HG03520 (cell line): Measurements from ENCODE around the gene COL25A1.
"Not testable (repeated sequence)": the region's sequence is repeated elsewhere in the genome, so short reads cannot be mapped to it uniquely, and the experiment has no call there.

Source experiments
- ATAC-seq: cut with Tn5 transposase; IDR thresholded peaks from one replicate; pipeline ENCODE4 v1.9.1; 2021; ENCODE audit warnings: mild to moderate bottlenecking, moderate library complexity; ENCODE audit not compliant: unreplicated experiment

The COL25A1 gene

GRCh38 chr4:108972613-108973283 lies 329.7 kb downstream of the COL25A1 start:
- no peak for ATAC-seq

GRCh38 chr4:108971473-108971872 lies 331.0 kb downstream of the COL25A1 start:
- ATAC-seq: no peak

GRCh38 chr4:108965472-108966076 lies 336.9 kb downstream of the COL25A1 start:
- ATAC-seq: no peak

GRCh38 chr4:108965016-108965415 lies 337.4 kb downstream of the COL25A1 start:
- no peak for ATAC-seq

GRCh38 chr4:108963910-108964309 lies 338.5 kb downstream of the COL25A1 start:
- no peak for ATAC-seq

- ATAC-seq: no peak
Measured at GRCh38 chr4:108959491-108959890, 343.0 kb downstream of the COL25A1 start.

GRCh38 chr4:108954880-108955279 lies 347.6 kb downstream of the COL25A1 start:
- ATAC-seq: no peak

- no peak for ATAC-seq
Measured at GRCh38 chr4:108953941-108954340, 348.5 kb downstream of the COL25A1 start.

- ATAC-seq: no peak
Measured at GRCh38 chr4:108950158-108950915, 352.1 kb downstream of the COL25A1 start.

GRCh38 chr4:108947526-108947925 lies 354.9 kb downstream of the COL25A1 start:
- no peak for ATAC-seq

- ATAC-seq: no peak
Measured at GRCh38 chr4:108946237-108946636, 356.2 kb downstream of the COL25A1 start.

GRCh38 chr4:108943976-108944591 lies 358.4 kb downstream of the COL25A1 start:
- ATAC-seq: no peak

GRCh38 chr4:108943371-108943770 lies 359.1 kb downstream of the COL25A1 start:
- no peak for ATAC-seq

- ATAC-seq: no peak
Measured at GRCh38 chr4:108941904-108942430, 360.5 kb downstream of the COL25A1 start.

- ATAC-seq: no peak
Measured at GRCh38 chr4:108940634-108941033, 361.8 kb downstream of the COL25A1 start.

GRCh38 chr4:108940149-108940548 lies 362.3 kb downstream of the COL25A1 start:
- ATAC-seq: no peak

- no peak for ATAC-seq
Measured at GRCh38 chr4:108937066-108937465, 365.4 kb downstream of the COL25A1 start.

GRCh38 chr4:108933925-108934324 lies 368.5 kb downstream of the COL25A1 start:
- not testable (repeated sequence) for ATAC-seq

GRCh38 chr4:108933046-108933445 lies 369.4 kb downstream of the COL25A1 start:
- no peak for ATAC-seq

- no peak for ATAC-seq
Measured at GRCh38 chr4:108931926-108932325, 370.5 kb downstream of the COL25A1 start.

GRCh38 chr4:108930186-108930585 lies 372.3 kb downstream of the COL25A1 start:
- no peak for ATAC-seq
